Heart left ventricle (tissue), 16 donors: Measurements from ENCODE around the gene PRKN. TPM values are rescaled to one million over a fixed set of nuclear protein-coding genes. Genes with fewer than 3 reads are reported as not detected.

ENCODE experiments used
- ATAC-seq, 4 donors: fragments of 200-7000 bp; cut with Tn5 transposase; one replicate each; pipeline ENCODE4 v1.9.1; 2020 to 2022; ENCODE audit warnings: moderate library complexity in 4 of 4, mild to moderate bottlenecking in 3 of 4, moderate number of reproducible peaks in 1 of 4
- DNase-seq, 5 donors: peaks; one replicate each; pipeline ENCODE4 v3.0.0-alpha.2; 2020
- H3K27ac ChIP-seq, 12 donors: fragments of 200-600 bp; sonication (generic) in 4 of 12; one replicate each; pipeline versions ENCODE4 v1.5.0 to v1.8.0; 2016 to 2022; ENCODE audit warnings: mild to moderate bottlenecking in 2 of 12
- H3K27me3 ChIP-seq, 9 donors: fragments of 200-600 bp; sonication (generic) in 2 of 9; one replicate each; pipeline versions ENCODE4 v1.5.1 to v1.8.0; 2016 to 2022; ENCODE audit warnings: mild to moderate bottlenecking in 3 of 9
- H3K36me3 ChIP-seq, 9 donors: fragments of 200-600 bp; sonication (generic) in 2 of 9; one replicate each; pipeline versions ENCODE4 v1.5.0 to v1.8.0; 2018 to 2022; ENCODE audit warnings: mild to moderate bottlenecking in 2 of 9
- H3K4me1 ChIP-seq, 12 donors: fragments of 200-600 bp; sonication (generic) in 4 of 12; one replicate each; pipeline versions ENCODE4 v1.5.0 to v1.8.0; 2016 to 2022; ENCODE audit warnings: mild to moderate bottlenecking in 3 of 12
- H3K4me3 ChIP-seq, 12 donors: fragments of 200-600 bp; sonication (generic) in 4 of 12; one replicate each; pipeline versions ENCODE4 v1.5.0 to v1.8.0; 2017 to 2022; ENCODE audit warnings: mild to moderate bottlenecking in 9 of 12, moderate library complexity in 4 of 12
- H3K9me3 ChIP-seq, 12 donors: fragments of 200-600 bp; sonication (generic) in 4 of 12; one replicate each; pipeline versions ENCODE4 v1.5.0 to v1.8.0; 2016 to 2022; ENCODE audit warnings: mild to moderate bottlenecking in 1 of 12
- CTCF ChIP-seq, 12 donors: fragments of 200-600 bp; sonication (generic) in 4 of 12; IDR thresholded peaks; one replicate each; pipeline versions ENCODE4 v1.5.0 to v1.8.0; 2018 to 2022; ENCODE audit warnings: antibody characterized with exemption in 12 of 12, mild to moderate bottlenecking in 5 of 12
- POLR2A ChIP-seq, 2 donors: fragments of 450-650 bp; IDR thresholded peaks; one replicate each; pipeline ENCODE4 v1.6.1; 2017; ENCODE audit warnings: antibody characterized with exemption in 2 of 2, mild to moderate bottlenecking in 2 of 2, moderate library complexity in 2 of 2
- WGBS, 4 donors: extraction: QIAGEN DNeasy Blood & Tissue Kit in 2 of 4; methylation state at CpG; one replicate each; pipeline versions ENCODE4 v1.1.5 to v1.1.7; 2013 to 2018; 5-methylcytosine and 5-hydroxymethylcytosine counted together
- intact Hi-C, 10 donors: fragments of 100-400 bp; cut with DNase I; formaldehyde crosslinking; loops; one replicate each; pipeline versions ENCODE4 v1.11.1 to v1.14.2; 2022
- polyA plus RNA-seq, 2 donors: library from polyadenylated mRNA; stranded (reverse); fragments of 200-250 nt; gene quantifications; one replicate each; pipeline ENCODE4 v1.2.3, GENCODE V29; 2013
- total RNA-seq, 9 donors: library from RNA; depleted of rRNA in 2 of 9; stranded (reverse); fragments of >200 nt in 2 of 9; fragmentation: NEBNext Ultra II Directional in 3 of 9; extraction: Animal tissue kit (Norgen Biotek cat#: 25700) in 3 of 9; gene quantifications; one replicate each; pipeline versions ENCODE4 v1.1.0 to v1.2.4, GENCODE V29; 2016 to 2023
- donor health status: ischemic (EF 13 %, LVEDD 7.1; RV severe dilation, severe dysfunction).
- donor health status: healthy with polysubstance abuse.
- donor health status: DM: no; HTN: yes; CAD: no.
- donor health status: DM: no; HTN: no; CAD: no.
- donor health status: ischemic (EF 25% LVEDD 6.9; RV normal size, moderate dysfunction).
- donor health status: ischemic (EF 25% LVEDD 5.7; RV mildly dilated, moderate dysfunction).
- donor health status: healthy.
- donor health status: DM: yes; HTN: yes; CAD: no.
- donor health status: ischemic (EF 35%, LVEDD 5.7; RV mildly dilated, moderate dysfunction).
- donor health status: nonischemic (EF 11% LVEDD 7.7; RV severe dilation, severe dysfunction).
- donor health status: DM: yes; HTN: yes; CAD: no.
- donor health status: PGD.
- donor health status: ischemic (EF 29% LVEDD 5.4; RV normal size, mild dysfunction).
- donor health status: nonischemic (EF 23%, LVEDD 6.1; RV moderate dilation, normal function).

PRKN gene
- total and polyA plus RNA-seq, 11 donors, result 3.4 to 32.5 (median 21.2) TPM

GRCh38 chr6:162344646-162345010 lies 382.9 kb downstream of the PRKN start:
- DNase-seq (no peak), ATAC-seq (peak in 3 of 4 donors; percentile 18 to 26 (median 22))
- Histone ChIP-seq H3K27ac (peak overlapping the region in 5 of 12 donors; percentile 14 to 26 (median 24)), H3K27me3 (no peaks in the 10 kb centered on the region), H3K36me3 (no peaks in the 10 kb centered on the region), H3K4me3 (no peak overlapping the region), H3K9me3 (no peaks in the 10 kb centered on the region), H3K4me1 (peaks cover 0 to 22% (median 4%) of the 10 kb centered on the region in 12 donors)
- intact Hi-C loops, result no loop called here
- no peak for TF ChIP-seq CTCF (IDR thresholded peaks at IDR 0.05)
- no peak for TF ChIP-seq POLR2A (IDR thresholded peaks at IDR 0.05)
- WGBS, 4 donors, result 69 to 81% (median 76%) methylated on average over 2 of the region's 2 CpGs

- H3K4me3 ChIP-seq, result no peak overlapping the region
- H3K4me1 ChIP-seq, result peaks cover 0 to 22% (median 4%) of the 10 kb centered on the region in 12 donors
- no peaks in the 10 kb centered on the region for H3K27me3 ChIP-seq
- TF ChIP-seq POLR2A (IDR thresholded peaks at IDR 0.05) (no peak), CTCF (IDR thresholded peaks at IDR 0.05) (no peak)
- intact Hi-C loops, result no loop called here
- H3K9me3 ChIP-seq, result no peaks in the 10 kb centered on the region
- H3K27ac ChIP-seq, result peak overlapping the region in 4 of 12 donors; percentile 14 to 26 (median 22)
- 55 to 69% (median 65%) methylated on average over 8 of the region's 8 CpGs for WGBS, 4 donors
- ATAC-seq, result peak; percentile 53 to 76 (median 65)
- DNase-seq, result no peak
- H3K36me3 ChIP-seq, result no peaks in the 10 kb centered on the region
Measured at GRCh38 chr6:162343936-162344645, 383.5 kb downstream of the PRKN start.

GRCh38 chr6:162343198-162343935 lies 384.2 kb downstream of the PRKN start:
- H3K36me3 ChIP-seq, result no peaks in the 10 kb centered on the region
- TF ChIP-seq CTCF (IDR thresholded peaks at IDR 0.05) (no peak), POLR2A (IDR thresholded peaks at IDR 0.05) (no peak)
- intact Hi-C loops, result no loop called here
- DNase-seq, result no peak
- peak in 2 of 4 donors; percentile 18 to 62 for ATAC-seq
- no peak overlapping the region for H3K27ac ChIP-seq
- 74 to 82% (median 76%) methylated on average over 3 of the region's 3 CpGs for WGBS, 4 donors
- peaks cover 0 to 22% (median 4%) of the 10 kb centered on the region in 12 donors for H3K4me1 ChIP-seq
- H3K9me3 ChIP-seq, result no peaks in the 10 kb centered on the region
- no peaks in the 10 kb centered on the region for H3K27me3 ChIP-seq
- H3K4me3 ChIP-seq, result no peak overlapping the region

DNA sequence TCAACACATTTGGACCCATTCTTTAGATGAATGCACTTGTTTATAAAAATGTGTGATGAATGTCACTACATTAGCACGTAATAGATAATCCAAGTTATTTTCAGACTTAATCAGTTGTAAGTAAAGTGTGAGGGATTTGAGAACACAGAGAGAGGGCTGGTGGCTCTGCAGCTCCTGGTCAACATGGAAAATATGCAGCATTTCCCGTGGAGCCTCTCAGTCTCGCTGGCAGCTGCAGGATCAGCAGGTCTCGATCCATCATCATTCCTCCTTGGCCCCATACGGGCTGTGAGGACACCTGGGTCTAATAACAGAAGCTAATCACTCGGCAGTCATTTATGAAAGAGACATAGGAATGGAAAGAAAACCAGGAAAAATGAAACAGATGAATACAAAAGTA lies 390.2 kb downstream of the PRKN start:
- Histone ChIP-seq H3K9me3 (peaks cover 0 to 9% (median 0%) of the 10 kb centered on the region in 12 donors), H3K27me3 (no peaks in the 10 kb centered on the region), H3K4me1 (peaks cover 0 to 11% (median 0%) of the 10 kb centered on the region in 12 donors), H3K27ac (no peak overlapping the region), H3K4me3 (no peak overlapping the region), H3K36me3 (no peaks in the 10 kb centered on the region)
- TF ChIP-seq POLR2A (IDR thresholded peaks at IDR 0.05), result no peak
- TF ChIP-seq CTCF (IDR thresholded peaks at IDR 0.05), result no peak
- intact Hi-C loops, result no loop called here
- peak; percentile 48 to 81 (median 53) for ATAC-seq
- DNase-seq, result no peak
- 52 to 54% (median 53%) methylated on average over 6 of the region's 6 CpGs for WGBS, 4 donors
